H9 (cell line): ENCODE measurements around the gene TRIOBP. TPM values are rescaled to one million over a fixed set of nuclear protein-coding genes. Genes with fewer than 3 reads are reported as not detected.

ENCODE experiments used
- DNase-seq: peaks from one replicate; pipeline ENCODE4 v3.0.0-alpha.2; 2017
- H2AFZ ChIP-seq: one replicate; pipeline ENCODE4 v1.6.1; 2013; ENCODE audit warnings: mild to moderate bottlenecking, low read length, control low read depth, moderate library complexity
- H2AK5ac ChIP-seq: 2 replicates; pipeline ENCODE4 v1.6.1; 2013; ENCODE audit warnings: low read length, control low read depth, mixed read lengths; ENCODE audit not compliant: insufficient read length
- H2BK120ac ChIP-seq: one replicate; pipeline ENCODE4 v1.6.1; 2013; ENCODE audit warnings: low read depth, mild to moderate bottlenecking, low read length, control low read depth, inconsistent platforms; ENCODE audit not compliant: poor library complexity, severe bottlenecking
- H2BK12ac ChIP-seq: 2 replicates; pipeline ENCODE4 v1.6.1; 2013; ENCODE audit warnings: low read length, control low read depth, mixed read lengths, low read depth; ENCODE audit not compliant: insufficient read length
- H2BK15ac ChIP-seq: 2 replicates; pipeline ENCODE4 v1.6.1; 2013; ENCODE audit warnings: low read depth, low read length, control low read depth
- H2BK20ac ChIP-seq: one replicate; pipeline ENCODE4 v1.6.1; 2013; ENCODE audit warnings: low read depth, mild to moderate bottlenecking, low read length, control low read depth, inconsistent platforms; ENCODE audit not compliant: poor library complexity, severe bottlenecking
- H2BK5ac ChIP-seq: 2 replicates; pipeline ENCODE4 v1.6.1; 2013; ENCODE audit warnings: low read length, control low read depth, mixed read lengths; ENCODE audit not compliant: insufficient read length
- H3K14ac ChIP-seq: 2 replicates; pipeline ENCODE4 v1.6.1; 2013; ENCODE audit warnings: low read length, control low read depth; ENCODE audit not compliant: insufficient read depth
- H3K18ac ChIP-seq: 2 replicates; pipeline ENCODE4 v1.6.1; 2013; ENCODE audit warnings: low read depth, mild to moderate bottlenecking, mixed read lengths, low read length, control low read depth; ENCODE audit not compliant: insufficient read length
- H3K23ac ChIP-seq: 2 replicates; pipeline ENCODE4 v1.6.1; 2013; ENCODE audit warnings: low read length, control low read depth, mixed read lengths, low read depth; ENCODE audit not compliant: insufficient read length
- H3K23me2 ChIP-seq: 2 replicates; pipeline ENCODE4 v1.6.1; 2013; ENCODE audit warnings: low read depth, mild to moderate bottlenecking, mixed read lengths, low read length, control low read depth; ENCODE audit not compliant: insufficient read length, poor library complexity, severe bottlenecking
- H3K27ac ChIP-seq: 2 replicates; pipeline ENCODE4 v1.5.1; 2013; ENCODE audit warnings: low read length, control low read depth, mixed read lengths, low read depth; ENCODE audit not compliant: insufficient read length
- H3K27me3 ChIP-seq: 2 replicates; pipeline ENCODE4 v1.6.1; 2013; ENCODE audit warnings: low read length, control low read depth, inconsistent platforms; ENCODE audit not compliant: insufficient read depth
- H3K4ac ChIP-seq: 2 replicates; pipeline ENCODE4 v1.6.1; 2013; ENCODE audit warnings: low read depth, mild to moderate bottlenecking, control low read depth, inconsistent platforms, low read length, moderate library complexity
- H3K4me1 ChIP-seq: 2 replicates; pipeline ENCODE4 v1.6.1; 2013; ENCODE audit warnings: low read length, control low read depth, inconsistent platforms; ENCODE audit not compliant: insufficient read depth
- H3K4me2 ChIP-seq: 2 replicates; pipeline ENCODE4 v1.6.1; 2013; ENCODE audit warnings: low read length, control low read depth, mixed read lengths; ENCODE audit not compliant: insufficient read length, insufficient read depth
- H3K56ac ChIP-seq: 2 replicates; pipeline ENCODE4 v1.6.1; 2013; ENCODE audit warnings: low read depth, mild to moderate bottlenecking, mixed read lengths, low read length, control low read depth; ENCODE audit not compliant: insufficient read length
- H3K79me1 ChIP-seq: 2 replicates; pipeline ENCODE4 v1.6.1; 2013; ENCODE audit warnings: low read depth, mild to moderate bottlenecking, moderate library complexity, low read length, control low read depth, inconsistent platforms; ENCODE audit not compliant: insufficient read depth, poor library complexity, severe bottlenecking
- H3K79me2 ChIP-seq: 2 replicates; pipeline ENCODE4 v1.6.1; 2013; ENCODE audit warnings: low read length, control low read depth, inconsistent platforms; ENCODE audit not compliant: insufficient read depth
- H3K9ac ChIP-seq: 2 replicates; pipeline ENCODE4 v1.6.1; 2013; ENCODE audit warnings: low read length, control low read depth, mixed read lengths; ENCODE audit not compliant: insufficient read length; ENCODE audit errors: extremely low read depth
- H3K9me3 ChIP-seq: one replicate; pipeline ENCODE4 v1.6.1; 2013; ENCODE audit warnings: low read depth, low read length, inconsistent platforms; ENCODE audit not compliant: control insufficient read depth
- H3T11ph ChIP-seq: one replicate; pipeline ENCODE4 v1.6.1; 2013; ENCODE audit warnings: mild to moderate bottlenecking, low read length, control low read depth, inconsistent platforms
- H4K20me1 ChIP-seq: one replicate; pipeline ENCODE4 v1.6.1; 2013; ENCODE audit not compliant: control insufficient read depth, insufficient read length, insufficient read depth
- H4K5ac ChIP-seq: 2 replicates; pipeline ENCODE4 v1.6.1; 2013; ENCODE audit warnings: low read depth, mild to moderate bottlenecking, mixed read lengths, low read length, control low read depth; ENCODE audit not compliant: insufficient read length
- H4K8ac ChIP-seq: replicated peaks from 2 replicates; pipeline ENCODE4 v1.6.1; 2013; ENCODE audit warnings: low read length, control low read depth, mixed read lengths, low read depth; ENCODE audit not compliant: insufficient read length
- H4K91ac ChIP-seq: 2 replicates; pipeline ENCODE4 v1.6.1; 2013; ENCODE audit warnings: low read depth, mild to moderate bottlenecking, moderate library complexity, mixed read lengths, low read length, control low read depth; ENCODE audit not compliant: insufficient read length
- H3K27ac Mint-ChIP-seq, 3 experiments: 2 replicates in 2 of 3; 3 replicates in 1 of 3; pipeline ENCODE4 v1.8.0; 2020 to 2021; ENCODE audit warnings: mixed read lengths in 3 of 3, mild to moderate bottlenecking in 1 of 3, moderate library complexity in 1 of 3
- H3K27me3 Mint-ChIP-seq: 2 replicates; pipeline ENCODE4 v1.8.0; 2021; ENCODE audit warnings: low read depth, mild to moderate bottlenecking, moderate library complexity, mixed read lengths
- H3K36me3 Mint-ChIP-seq, 3 experiments: 2 replicates in 2 of 3; 3 replicates in 1 of 3; pipeline ENCODE4 v1.8.0; 2020 to 2021; ENCODE audit warnings: low read depth in 3 of 3, mixed read lengths in 3 of 3; ENCODE audit not compliant: insufficient read depth in 1 of 3
- H3K4me1 Mint-ChIP-seq, 2 experiments: 2 replicates each; pipeline ENCODE4 v1.8.0; 2020; ENCODE audit warnings: mixed read lengths in 2 of 2
- H3K4me3 Mint-ChIP-seq, 2 experiments: 2 replicates in 1 of 2; 3 replicates in 1 of 2; pipeline ENCODE4 v1.8.0; 2020 to 2021; ENCODE audit warnings: mild to moderate bottlenecking in 2 of 2, mixed read lengths in 2 of 2, moderate library complexity in 1 of 2
- H3K9me3 Mint-ChIP-seq, 2 experiments: 2 replicates in 1 of 2; 3 replicates in 1 of 2; pipeline ENCODE4 v1.8.0; 2020; ENCODE audit warnings: mild to moderate bottlenecking in 2 of 2, mixed read lengths in 2 of 2, moderate library complexity in 1 of 2
- WGBS: extraction: QIAGEN DNeasy Blood & Tissue Kit; methylation state at CpG from one replicate; pipeline ENCODE4 v1.1.7; 2013; ENCODE audit warnings: missing lambda C conversion rate, low lambda C conversion rate, mixed read lengths; ENCODE audit not compliant: insufficient read length; ENCODE audit errors: extremely low coverage; 5-methylcytosine and 5-hydroxymethylcytosine counted together
- total RNA-seq: library from RNA; stranded (reverse); gene quantifications from 2 replicates; pipeline ENCODE4 v1.2.1, GENCODE V29; 2021
- TF ChIP-seq, protein P1 (sequence below): fragments of 200-600 bp; sonication (generic); conservative IDR thresholded peaks from 3 replicates; pipeline ENCODE4 v1.8.0; 2021; ENCODE audit warnings: antibody characterized with exemption, mild to moderate bottlenecking

Gene TRIOBP
- total RNA-seq, 1 experiment from 2014 or later: 52.7 TPM

DNA sequence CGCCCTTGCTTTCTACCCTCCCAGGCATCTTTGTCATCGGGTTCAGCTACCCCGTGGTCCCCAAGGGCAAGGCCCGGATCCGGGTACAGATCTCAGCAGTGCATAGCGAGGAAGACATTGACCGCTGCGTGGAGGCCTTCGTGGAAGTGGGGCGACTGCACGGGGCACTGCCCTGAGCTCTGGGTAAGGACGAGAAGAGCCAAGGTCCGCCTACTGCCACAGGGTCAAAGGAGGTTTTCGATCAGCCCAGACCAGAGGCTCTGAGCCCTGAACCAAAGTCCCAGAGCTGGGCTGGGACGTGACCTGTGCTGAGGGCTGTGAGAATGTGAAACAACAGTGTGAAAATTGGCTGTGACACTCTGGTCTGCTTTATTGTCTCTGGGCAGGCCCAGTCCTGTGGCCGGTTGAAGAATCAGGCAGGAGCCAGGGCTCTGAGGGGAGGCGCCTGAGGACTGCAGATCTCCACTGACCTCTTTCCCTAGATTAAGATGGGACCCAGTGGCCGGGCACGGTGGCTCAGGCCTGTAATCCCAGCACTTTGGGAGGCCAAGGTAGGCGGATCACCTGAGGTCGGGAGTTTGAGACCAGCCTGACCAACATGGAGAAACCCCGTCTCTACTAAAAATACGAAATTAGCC is 119.8 kb downstream of the TRIOBP start:
- WGBS: no CpG with 5 or more reads among the region's 23 CpGs
- Histone ChIP-seq H3K14ac (no peak overlapping the region), H4K8ac (no peak overlapping the region), H3K4me1 (no peaks in the 10 kb centered on the region), H2BK120ac (no peak overlapping the region), H3T11ph (no peak overlapping the region), H3K27ac (no peak overlapping the region), H2AK5ac (no peak overlapping the region), H4K91ac (no peak overlapping the region), H3K4me2 (no peak overlapping the region), H2BK12ac (no peak overlapping the region), H3K4ac (no peak overlapping the region), H3K9ac (no peak overlapping the region), H2BK20ac (no peak overlapping the region), H2BK15ac (no peak overlapping the region), H3K23me2 (peaks cover 11% of the 10 kb centered on the region), H3K23ac (no peak overlapping the region), H2BK5ac (no peak overlapping the region), H3K27me3 (no peaks in the 10 kb centered on the region; the same call in 1 of the 2 replicates), H3K18ac (no peak overlapping the region), H3K79me1 (no peaks in the 10 kb centered on the region), H4K5ac (no peak overlapping the region), H3K56ac (no peak overlapping the region), H3K9me3 (no peaks in the 10 kb centered on the region), H4K20me1 (no peaks in the 10 kb centered on the region), H2AFZ (no peak overlapping the region), H3K79me2 (no peaks in the 10 kb centered on the region)
- Mint-ChIP-seq H3K4me1 (peaks cover 9 to 10% of the 10 kb centered on the region in 2 experiments), H3K27me3 (peaks cover 29% of the 10 kb centered on the region), H3K4me3 (no peak overlapping the region), H3K27ac (no peak overlapping the region), H3K9me3 (no peaks in the 10 kb centered on the region; a peak in 1 of 5 replicates), H3K36me3 (peaks cover 7 to 21% (median 15%) of the 10 kb centered on the region in 3 experiments; a peak in 6 of 7 replicates)
- TF ChIP-seq, protein P1, sequence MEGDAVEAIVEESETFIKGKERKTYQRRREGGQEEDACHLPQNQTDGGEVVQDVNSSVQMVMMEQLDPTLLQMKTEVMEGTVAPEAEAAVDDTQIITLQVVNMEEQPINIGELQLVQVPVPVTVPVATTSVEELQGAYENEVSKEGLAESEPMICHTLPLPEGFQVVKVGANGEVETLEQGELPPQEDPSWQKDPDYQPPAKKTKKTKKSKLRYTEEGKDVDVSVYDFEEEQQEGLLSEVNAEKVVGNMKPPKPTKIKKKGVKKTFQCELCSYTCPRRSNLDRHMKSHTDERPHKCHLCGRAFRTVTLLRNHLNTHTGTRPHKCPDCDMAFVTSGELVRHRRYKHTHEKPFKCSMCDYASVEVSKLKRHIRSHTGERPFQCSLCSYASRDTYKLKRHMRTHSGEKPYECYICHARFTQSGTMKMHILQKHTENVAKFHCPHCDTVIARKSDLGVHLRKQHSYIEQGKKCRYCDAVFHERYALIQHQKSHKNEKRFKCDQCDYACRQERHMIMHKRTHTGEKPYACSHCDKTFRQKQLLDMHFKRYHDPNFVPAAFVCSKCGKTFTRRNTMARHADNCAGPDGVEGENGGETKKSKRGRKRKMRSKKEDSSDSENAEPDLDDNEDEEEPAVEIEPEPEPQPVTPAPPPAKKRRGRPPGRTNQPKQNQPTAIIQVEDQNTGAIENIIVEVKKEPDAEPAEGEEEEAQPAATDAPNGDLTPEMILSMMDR: no peak
- DNase-seq: no peak
